Spleen (tissue), 11 donors: ENCODE results near the gene GNPDA2. TPM values are rescaled to one million over a fixed set of nuclear protein-coding genes. Genes with fewer than 3 reads are reported as not detected.

Source experiments
- DNase-seq: peaks from one replicate; pipeline ENCODE4 v3.0.0-alpha.2; 2020
- H3K27ac ChIP-seq, 8 donors: fragments of 200-600 bp; sonication (generic) in 7 of 8; 1 replicate in 4 of 8; 2 replicates in 4 of 8; pipeline versions ENCODE4 v1.5.0 to v1.8.0; 2016 to 2021; ENCODE audit warnings: inconsistent platforms in 4 of 8, mild to moderate bottlenecking in 4 of 8, moderate library complexity in 1 of 8
- H3K27me3 ChIP-seq, 7 donors: fragments of 200-600 bp; sonication (generic) in 6 of 7; replicated peaks in 1 of 7; 1 replicate in 4 of 7; 2 replicates in 3 of 7; pipeline versions ENCODE4 v1.5.0 to v1.8.0; 2016 to 2021; ENCODE audit warnings: inconsistent platforms in 3 of 7, mild to moderate bottlenecking in 1 of 7
- H3K36me3 ChIP-seq, 6 donors: fragments of 200-600 bp; sonication (generic) in 5 of 6; 1 replicate in 4 of 6; 2 replicates in 2 of 6; pipeline versions ENCODE4 v1.5.0 to v1.8.0; 2016 to 2021; ENCODE audit warnings: inconsistent platforms in 2 of 6
- H3K4me1 ChIP-seq, 6 donors: fragments of 200-600 bp; sonication (generic) in 5 of 6; 1 replicate in 3 of 6; 2 replicates in 3 of 6; pipeline versions ENCODE4 v1.5.0 to v1.8.0; 2016 to 2021; ENCODE audit warnings: inconsistent platforms in 3 of 6
- H3K4me3 ChIP-seq, 8 donors: fragments of 200-600 bp; sonication (generic) in 7 of 8; 1 replicate in 4 of 8; 2 replicates in 4 of 8; pipeline versions ENCODE4 v1.5.0 to v1.8.0; 2016 to 2021; ENCODE audit warnings: inconsistent platforms in 4 of 8, mild to moderate bottlenecking in 4 of 8, moderate library complexity in 2 of 8
- H3K9me3 ChIP-seq, 8 donors: fragments of 200-600 bp; sonication (generic) in 7 of 8; 1 replicate in 4 of 8; 2 replicates in 4 of 8; pipeline versions ENCODE4 v1.5.0 to v1.8.0; 2016 to 2021; ENCODE audit warnings: inconsistent platforms in 4 of 8
- POLR2A ChIP-seq, 3 donors: fragments of 450-650 bp; IDR thresholded peaks; one replicate each; pipeline ENCODE4 v1.5.1; 2017; ENCODE audit warnings: antibody characterized with exemption in 3 of 3, mild to moderate bottlenecking in 1 of 3
- POLR2AphosphoS5 ChIP-seq, 3 donors: sonication (generic); formaldehyde crosslinking; IDR thresholded peaks; one replicate each; pipeline ENCODE4 v1.5.1; 2017; ENCODE audit warnings: antibody characterized with exemption in 3 of 3
- WGBS, 5 donors: extraction: QIAGEN DNeasy Blood & Tissue Kit in 3 of 5; methylation state at CpG; one replicate each; pipeline versions ENCODE4 v1.1.5 to v1.1.7; 2013 to 2018; 5-methylcytosine and 5-hydroxymethylcytosine counted together
- intact Hi-C: fragments of 100-400 bp; cut with DNase I; formaldehyde crosslinking; loops from one replicate; pipeline ENCODE4 v1.15.0; 2023; ENCODE audit warnings: low total_unique reads
- polyA plus RNA-seq, 3 donors: library from polyadenylated mRNA; stranded (reverse); fragments of 200-250 nt; gene quantifications; one replicate each; pipeline ENCODE4 v1.2.1, GENCODE V29; 2013
- total RNA-seq, 7 donors: library from RNA; depleted of rRNA in 3 of 7; stranded (reverse); fragments of >200 nt in 3 of 7; fragmentation: NEBNext Ultra II Directional in 4 of 7; extraction: Animal tissue kit (Norgen Biotek cat#: 25700) in 4 of 7; gene quantifications; one replicate each; pipeline versions ENCODE4 v1.1.0 to v1.2.1, GENCODE V29; 2016 to 2021
- TF ChIP-seq, protein P1 (sequence below), 11 experiments: fragments of 200-600 bp in 7 of 11; fragments of 450-650 bp in 4 of 11; sonication (generic) in 4 of 11; IDR thresholded peaks in 8 of 11; conservative IDR thresholded peaks in 3 of 11; 1 replicate in 7 of 11; 2 replicates in 4 of 11; pipeline versions ENCODE4 v1.4.0 to v1.8.0; 2016 to 2021; ENCODE audit warnings: antibody characterized with exemption in 11 of 11, inconsistent platforms in 4 of 11, mild to moderate bottlenecking in 1 of 11
- donor health status: healthy with polysubstance abuse.
- donor health status: DM: no; HTN: no; CAD: no; lungs with moderate emphysema.
- donor health status: DM: no; HTN: no; CAD: no.
- donor health status: Bipolar disorder and iron deficiency.
- donor health status: healthy.
- donor health status: DM: no; HTN: no; CAD: no.
- donor health status: DM: yes; HTN: yes; CAD: no.

The GNPDA2 gene
- total and polyA plus RNA-seq, 10 donors = 10.2 to 18.8 (median 13.7) TPM

DNA sequence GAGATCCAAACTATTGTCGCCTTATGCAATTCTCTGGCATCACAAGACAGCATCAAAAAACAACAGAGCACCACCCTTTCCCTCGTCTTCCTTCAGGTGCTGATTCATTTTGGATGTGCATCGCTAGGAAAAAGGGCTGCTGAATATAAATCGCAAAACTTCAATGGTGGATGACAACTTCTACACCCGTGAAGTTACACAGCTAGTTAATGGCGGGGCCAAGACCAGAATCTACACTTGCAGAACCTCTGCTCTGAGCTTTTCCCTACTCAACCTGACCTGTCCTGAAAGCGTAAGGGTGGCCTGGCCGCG is 674 bp downstream of the GNPDA2 start:
- H3K27me3 ChIP-seq = no peaks in the 10 kb centered on the region
- peak overlapping the region; percentile 46 to 90 (median 85) for H3K27ac ChIP-seq
- no peaks in the 10 kb centered on the region for H3K9me3 ChIP-seq
- no peak for DNase-seq
- TF ChIP-seq, protein P1, sequence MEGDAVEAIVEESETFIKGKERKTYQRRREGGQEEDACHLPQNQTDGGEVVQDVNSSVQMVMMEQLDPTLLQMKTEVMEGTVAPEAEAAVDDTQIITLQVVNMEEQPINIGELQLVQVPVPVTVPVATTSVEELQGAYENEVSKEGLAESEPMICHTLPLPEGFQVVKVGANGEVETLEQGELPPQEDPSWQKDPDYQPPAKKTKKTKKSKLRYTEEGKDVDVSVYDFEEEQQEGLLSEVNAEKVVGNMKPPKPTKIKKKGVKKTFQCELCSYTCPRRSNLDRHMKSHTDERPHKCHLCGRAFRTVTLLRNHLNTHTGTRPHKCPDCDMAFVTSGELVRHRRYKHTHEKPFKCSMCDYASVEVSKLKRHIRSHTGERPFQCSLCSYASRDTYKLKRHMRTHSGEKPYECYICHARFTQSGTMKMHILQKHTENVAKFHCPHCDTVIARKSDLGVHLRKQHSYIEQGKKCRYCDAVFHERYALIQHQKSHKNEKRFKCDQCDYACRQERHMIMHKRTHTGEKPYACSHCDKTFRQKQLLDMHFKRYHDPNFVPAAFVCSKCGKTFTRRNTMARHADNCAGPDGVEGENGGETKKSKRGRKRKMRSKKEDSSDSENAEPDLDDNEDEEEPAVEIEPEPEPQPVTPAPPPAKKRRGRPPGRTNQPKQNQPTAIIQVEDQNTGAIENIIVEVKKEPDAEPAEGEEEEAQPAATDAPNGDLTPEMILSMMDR (IDR thresholded peaks at IDR 0.05 in 8 of 11, conservative IDR thresholded peaks at IDR 0.05 in 3 of 11) = no peak
- no peak for TF ChIP-seq POLR2AphosphoS5 (IDR thresholded peaks at IDR 0.05)
- no peak for TF ChIP-seq POLR2A (IDR thresholded peaks at IDR 0.05)
- peak overlapping the region; percentile 72 to 93 (median 78) for H3K4me3 ChIP-seq
- no peaks in the 10 kb centered on the region for H3K36me3 ChIP-seq
- WGBS, 5 donors = 1 to 6% (median 5%) methylated on average over 9 of the region's 9 CpGs
- intact Hi-C loops = no loop called here
- peaks cover 0 to 59% (median 32%) of the 10 kb centered on the region in 6 donors for H3K4me1 ChIP-seq

DNA sequence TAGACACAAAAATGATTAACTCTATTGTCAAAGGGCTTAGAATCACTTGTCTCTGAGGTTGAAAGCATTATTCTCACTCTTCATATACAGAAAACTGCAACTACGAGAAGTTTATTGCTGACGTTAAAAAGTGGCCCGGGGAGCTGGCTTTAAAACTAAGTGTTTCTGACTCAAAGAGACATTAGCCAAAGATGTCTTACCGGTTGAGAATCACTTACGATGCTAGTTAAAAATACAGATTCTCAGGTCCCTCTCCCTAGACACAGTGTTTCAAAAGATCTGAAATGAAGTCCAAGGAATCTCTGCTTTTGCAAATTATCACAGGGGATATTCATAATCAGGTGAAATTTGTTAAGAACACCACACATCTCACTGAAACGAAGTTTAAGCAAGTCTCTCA is 1.2 kb downstream of the GNPDA2 start:
- no peak for TF ChIP-seq POLR2A (IDR thresholded peaks at IDR 0.05)
- TF ChIP-seq, protein P1 (IDR thresholded peaks at IDR 0.05 in 8 of 11, conservative IDR thresholded peaks at IDR 0.05 in 3 of 11) = no peak
- TF ChIP-seq POLR2AphosphoS5 (IDR thresholded peaks at IDR 0.05) = no peak
- no peak for DNase-seq
- 56 to 76% (median 70%) methylated on average over 6 of the region's 6 CpGs for WGBS, 5 donors
- Histone ChIP-seq H3K27me3 (no peaks in the 10 kb centered on the region), H3K9me3 (no peaks in the 10 kb centered on the region), H3K36me3 (peaks cover 0 to 4% (median 0%) of the 10 kb centered on the region in 6 donors), H3K4me1 (peaks cover 0 to 61% (median 33%) of the 10 kb centered on the region in 6 donors), H3K27ac (no peak overlapping the region), H3K4me3 (peak overlapping the region in 7 of 8 donors; percentile 72 to 93 (median 80))
- intact Hi-C loops = no loop called here

DNA sequence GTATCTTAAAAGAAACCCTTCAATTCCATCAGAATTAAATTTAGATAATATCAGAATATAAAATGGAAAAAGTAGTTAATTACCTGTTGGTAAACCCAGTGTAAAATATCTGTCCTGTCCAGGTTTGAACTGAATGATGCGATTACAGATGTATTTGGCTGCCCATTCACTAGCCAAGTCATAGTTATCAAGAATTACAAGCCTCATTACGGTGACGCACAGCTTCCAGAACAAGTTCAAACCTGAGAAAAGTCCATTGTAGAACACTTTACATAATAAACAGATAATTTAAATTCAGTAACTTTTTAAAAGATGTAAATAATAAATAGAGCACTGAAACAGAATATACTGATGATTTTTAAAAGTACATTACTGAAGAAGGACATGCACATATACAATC is 4.4 kb downstream of the GNPDA2 start:
- Histone ChIP-seq H3K4me1 (peaks cover 0 to 55% (median 30%) of the 10 kb centered on the region in 6 donors), H3K4me3 (no peak overlapping the region), H3K27me3 (no peaks in the 10 kb centered on the region), H3K9me3 (no peaks in the 10 kb centered on the region), H3K27ac (no peak overlapping the region), H3K36me3 (peaks cover 0 to 5% (median 0%) of the 10 kb centered on the region in 6 donors)
- TF ChIP-seq POLR2A (IDR thresholded peaks at IDR 0.05) = no peak
- no peak for TF ChIP-seq POLR2AphosphoS5 (IDR thresholded peaks at IDR 0.05)
- TF ChIP-seq, protein P1 (IDR thresholded peaks at IDR 0.05 in 8 of 11, conservative IDR thresholded peaks at IDR 0.05 in 3 of 11) = no peak
- 94 to 100% (median 97%) methylated on average over 3 of the region's 3 CpGs for WGBS, 5 donors
- intact Hi-C loops = no loop called here
- no peak for DNase-seq

DNA sequence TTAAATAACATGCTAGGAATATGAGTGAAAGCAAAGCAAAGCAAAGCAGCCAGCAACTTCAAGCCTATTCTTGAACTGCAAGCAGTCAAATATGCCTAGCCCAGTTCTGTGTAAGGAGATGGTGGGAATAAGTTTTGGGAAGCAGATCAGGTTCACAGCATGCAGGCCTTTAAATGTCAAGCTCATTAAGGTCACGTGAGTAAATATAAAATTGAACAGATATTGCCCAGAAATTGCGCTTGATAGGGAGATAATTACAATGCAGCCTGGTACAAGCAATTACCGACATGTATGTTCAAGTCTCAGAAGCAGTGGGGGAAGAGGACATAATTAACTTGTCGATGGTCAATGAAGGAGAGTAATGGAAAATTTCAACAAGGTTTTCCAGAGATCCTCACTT is 6.0 kb downstream of the GNPDA2 start:
- Histone ChIP-seq H3K4me1 (peaks cover 0 to 45% (median 21%) of the 10 kb centered on the region in 6 donors), H3K27ac (no peak overlapping the region), H3K27me3 (no peaks in the 10 kb centered on the region), H3K9me3 (no peaks in the 10 kb centered on the region), H3K4me3 (no peak overlapping the region), H3K36me3 (peaks cover 0 to 12% (median 0%) of the 10 kb centered on the region in 6 donors)
- intact Hi-C loops = no loop called here
- no peak for DNase-seq
- no peak for TF ChIP-seq POLR2A (IDR thresholded peaks at IDR 0.05)
- WGBS, 5 donors = 91 to 97% (median 94%) methylated on average over 4 of the region's 4 CpGs

DNA sequence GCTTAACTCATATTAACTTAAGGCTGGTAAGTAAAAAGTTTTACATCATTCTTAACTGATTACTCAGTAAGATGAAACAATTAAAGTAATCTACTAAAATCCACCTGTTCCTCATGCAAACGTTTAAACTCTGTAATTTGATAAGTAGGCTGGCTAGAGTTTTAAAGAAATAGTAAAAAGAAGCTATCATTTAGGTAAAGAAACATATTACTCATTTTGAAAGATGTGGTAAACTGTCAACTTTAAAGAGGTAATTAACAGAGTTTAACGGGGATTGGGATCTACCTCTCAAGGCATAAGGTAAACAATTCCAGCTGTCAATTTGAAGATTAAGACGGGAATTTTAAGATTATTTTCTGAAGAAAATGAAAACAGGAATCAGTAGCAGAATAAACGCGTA is 9.8 kb downstream of the GNPDA2 start:
- H3K36me3 ChIP-seq = peaks cover 0 to 39% (median 3%) of the 10 kb centered on the region in 6 donors
- DNase-seq = no peak
- H3K4me3 ChIP-seq = no peak overlapping the region
- no peak overlapping the region for H3K27ac ChIP-seq
- no peaks in the 10 kb centered on the region for H3K9me3 ChIP-seq
- intact Hi-C loops = no loop called here
- 63 to 80% (median 77%) methylated on average over 5 of the region's 5 CpGs for WGBS, 5 donors
- TF ChIP-seq POLR2A (IDR thresholded peaks at IDR 0.05) = no peak
- TF ChIP-seq POLR2AphosphoS5 (IDR thresholded peaks at IDR 0.05) = no peak
- TF ChIP-seq, protein P1 (IDR thresholded peaks at IDR 0.05 in 8 of 11, conservative IDR thresholded peaks at IDR 0.05 in 3 of 11) = no peak
- H3K27me3 ChIP-seq = no peaks in the 10 kb centered on the region
- H3K4me1 ChIP-seq = peaks cover 0 to 7% (median under 1%) of the 10 kb centered on the region in 6 donors
